Muscle of back (tissue), 11 donors: ENCODE results near the gene ISG15. TPM values are rescaled to one million over a fixed set of nuclear protein-coding genes. Genes with fewer than 3 reads are reported as not detected.
"Not testable (repeated sequence)": the region's sequence is repeated elsewhere in the genome, so short reads cannot be mapped to it uniquely, and the experiment has no call there.

Experiments used
- DNase-seq, 3 donors: peaks; one replicate each; pipeline versions ENCODE4 v3.0.0 to v3.0.0-alpha.2; 2013
- polyA plus RNA-seq, 10 donors: library from polyadenylated mRNA; unstranded; fragments of 120-200 nt; gene quantifications; one replicate each; pipeline ENCODE4 v1.2.1, GENCODE V29; 2013; ENCODE audit not compliant: insufficient read length in 10 of 10

Gene ISG15
- polyA plus RNA-seq, 10 donors: 5.5 to 11.3 (median 7.9) TPM

DNA sequence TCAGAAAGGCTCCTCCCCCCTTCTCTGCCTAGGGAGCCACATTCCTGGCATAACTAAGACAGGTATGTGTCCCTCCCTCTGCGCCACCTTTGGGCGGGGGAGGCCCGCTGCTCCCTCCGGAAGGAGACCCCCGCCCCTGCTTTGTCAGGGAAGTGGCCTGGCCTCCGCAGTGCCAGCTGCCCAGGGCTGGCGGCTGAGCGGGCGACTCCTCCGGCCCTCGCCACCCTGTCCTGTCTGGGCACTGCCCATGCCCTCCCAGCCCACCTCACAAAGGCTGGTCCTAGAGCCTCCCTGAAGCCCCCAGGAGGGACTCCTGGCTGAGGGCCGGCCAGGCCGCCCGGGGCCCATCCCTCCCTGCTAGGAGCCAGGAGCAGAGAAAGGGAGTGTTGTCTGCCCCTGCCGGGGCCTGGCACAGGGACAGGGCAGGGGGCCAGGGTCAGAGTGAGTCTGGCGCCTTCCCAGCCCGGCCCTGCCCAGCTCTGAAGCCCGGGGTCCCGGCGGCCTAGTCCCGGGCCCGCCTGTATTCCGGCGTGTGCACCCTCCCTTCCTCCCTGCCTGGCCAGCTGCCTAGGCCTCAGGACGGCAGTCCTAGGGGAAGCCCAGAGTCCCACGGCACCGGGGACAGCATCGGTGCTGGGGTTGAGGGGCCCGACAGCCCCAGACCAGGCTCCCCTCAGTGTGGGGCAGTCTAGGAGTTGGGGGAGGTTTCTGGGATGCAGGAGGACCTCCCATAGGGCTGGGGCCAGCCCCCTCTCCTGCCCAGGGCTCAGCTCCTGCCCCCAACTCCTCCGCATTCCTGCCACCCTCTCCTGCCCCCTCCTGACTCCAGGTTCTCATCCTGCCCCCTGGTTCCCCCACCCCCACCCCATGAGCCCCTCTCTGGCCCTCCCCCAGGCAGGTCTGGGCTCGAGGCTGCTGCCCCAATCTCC lies 11.7 kb downstream of the ISG15 start:
- DNase-seq: no peak

DNA sequence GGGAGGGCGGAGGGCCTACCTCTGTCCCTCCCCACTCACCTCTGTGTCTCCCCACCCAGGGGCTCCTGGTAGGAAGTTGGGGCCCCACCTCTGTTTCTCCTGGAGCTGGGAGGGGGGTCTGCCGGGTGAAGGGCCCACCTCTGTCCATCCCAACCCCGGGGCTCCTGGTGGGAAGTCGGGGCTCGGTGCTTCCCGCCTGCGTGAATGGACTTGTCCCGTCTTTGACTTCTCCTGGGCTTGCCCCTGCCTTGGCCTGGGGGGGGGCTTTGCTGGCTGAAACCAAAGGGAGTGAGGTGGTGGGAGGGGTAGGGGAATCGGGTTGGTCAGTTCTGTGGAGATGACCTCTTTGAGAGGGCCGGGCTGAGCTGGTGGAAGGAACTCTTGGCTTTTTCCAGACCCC lies 12.4 kb downstream of the ISG15 start:
- no peak for DNase-seq

DNA sequence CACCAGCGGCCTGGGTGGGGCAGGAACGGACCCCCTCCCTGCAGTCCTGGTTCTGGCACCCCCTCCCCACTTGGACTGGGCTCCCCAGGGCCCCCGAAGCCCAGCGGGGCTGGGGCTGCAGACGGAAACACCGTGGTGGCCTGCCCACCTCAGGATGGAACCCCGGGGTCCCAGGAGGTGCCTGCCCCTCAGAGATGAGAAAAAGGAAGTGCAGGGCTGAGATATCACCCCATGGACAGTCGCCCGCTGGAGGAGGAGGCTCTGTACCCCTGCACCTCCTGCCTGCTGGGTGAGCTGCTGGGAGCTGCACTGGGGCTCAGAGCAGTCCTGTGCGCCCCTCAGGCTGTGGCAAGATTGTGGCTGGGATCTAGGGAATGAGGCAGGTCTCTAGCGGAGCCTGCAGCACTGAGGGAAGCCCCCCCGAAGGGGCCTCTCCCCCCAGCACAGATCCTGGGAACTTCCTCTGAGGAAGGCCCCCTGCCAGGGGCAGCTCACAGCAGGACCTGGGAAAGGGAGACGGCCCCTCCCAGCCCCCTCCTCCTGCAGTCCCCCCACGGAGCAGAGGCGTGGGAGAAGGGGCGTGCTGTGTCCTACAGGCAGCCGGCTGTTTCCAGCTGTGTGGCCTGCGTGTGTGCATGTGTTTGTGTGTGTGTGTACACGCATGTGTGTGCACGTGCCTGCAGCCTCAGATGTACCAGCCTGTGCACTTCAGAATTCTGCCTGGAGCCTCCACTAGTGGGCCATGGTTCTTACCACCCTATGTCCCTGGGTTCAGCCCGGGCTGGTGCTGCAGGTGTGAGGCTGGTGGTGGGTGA lies 13.5 kb downstream of the ISG15 start:
- DNase-seq: no peak

DNA sequence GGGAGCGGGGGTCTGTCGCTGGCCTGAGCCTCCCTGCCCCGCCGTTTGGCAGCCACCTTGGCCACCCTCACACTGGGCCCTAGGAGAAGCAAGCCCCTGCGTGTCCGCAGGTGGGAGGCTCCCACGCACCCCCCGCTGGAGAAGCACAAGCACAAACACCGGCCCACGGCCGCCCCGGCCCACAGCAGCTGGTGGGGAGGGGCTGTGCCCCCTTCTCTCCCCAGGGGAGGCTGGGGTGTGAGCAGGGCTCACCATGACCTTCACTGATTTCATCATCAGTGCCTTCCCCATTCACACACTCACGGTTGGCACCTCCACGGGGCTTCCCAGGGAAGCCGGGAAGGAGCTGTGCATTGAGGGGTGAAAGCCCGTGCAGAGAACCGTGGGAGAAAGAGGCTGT lies 14.5 kb downstream of the ISG15 start:
- DNase-seq: no peak

DNA sequence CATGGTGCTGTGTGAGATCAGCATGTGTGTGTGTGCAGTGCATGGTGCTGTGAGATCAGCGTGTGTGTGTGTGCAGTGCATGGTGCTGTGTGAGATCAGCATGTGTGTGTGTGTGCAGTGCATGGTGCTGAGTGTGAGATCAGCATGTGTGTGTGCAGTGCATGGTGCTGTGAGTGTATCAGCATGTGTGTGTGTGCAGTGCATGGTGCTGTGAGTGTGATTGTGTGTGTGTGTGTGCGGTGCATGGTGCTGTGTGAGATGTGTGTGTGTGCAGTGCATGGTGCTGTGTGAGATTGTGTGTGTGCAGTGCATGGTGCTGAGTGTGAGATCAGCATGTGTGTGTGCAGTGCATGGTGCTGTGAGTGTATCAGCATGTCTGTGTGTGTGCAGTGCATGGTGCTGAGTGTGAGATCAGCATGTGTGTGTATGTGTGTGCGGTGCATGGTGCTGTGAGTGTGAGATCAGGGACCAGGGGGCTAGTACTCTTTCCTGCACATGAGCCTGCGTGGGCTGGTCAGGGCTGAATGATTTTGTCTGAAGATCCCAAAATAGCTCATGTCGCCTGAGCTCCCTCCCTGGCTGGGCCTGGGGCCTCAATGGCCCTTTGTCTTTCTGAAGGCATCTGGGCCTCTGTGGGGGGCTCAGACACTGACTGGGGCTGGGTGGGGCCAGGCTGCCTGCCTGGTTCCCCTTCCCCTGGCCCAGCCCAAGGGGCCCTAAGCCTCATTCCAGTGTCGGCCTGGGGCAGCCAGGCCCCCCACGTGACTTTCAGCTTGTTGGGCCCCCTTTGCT lies 17.8 kb downstream of the ISG15 start:
- not testable (repeated sequence) for DNase-seq

DNA sequence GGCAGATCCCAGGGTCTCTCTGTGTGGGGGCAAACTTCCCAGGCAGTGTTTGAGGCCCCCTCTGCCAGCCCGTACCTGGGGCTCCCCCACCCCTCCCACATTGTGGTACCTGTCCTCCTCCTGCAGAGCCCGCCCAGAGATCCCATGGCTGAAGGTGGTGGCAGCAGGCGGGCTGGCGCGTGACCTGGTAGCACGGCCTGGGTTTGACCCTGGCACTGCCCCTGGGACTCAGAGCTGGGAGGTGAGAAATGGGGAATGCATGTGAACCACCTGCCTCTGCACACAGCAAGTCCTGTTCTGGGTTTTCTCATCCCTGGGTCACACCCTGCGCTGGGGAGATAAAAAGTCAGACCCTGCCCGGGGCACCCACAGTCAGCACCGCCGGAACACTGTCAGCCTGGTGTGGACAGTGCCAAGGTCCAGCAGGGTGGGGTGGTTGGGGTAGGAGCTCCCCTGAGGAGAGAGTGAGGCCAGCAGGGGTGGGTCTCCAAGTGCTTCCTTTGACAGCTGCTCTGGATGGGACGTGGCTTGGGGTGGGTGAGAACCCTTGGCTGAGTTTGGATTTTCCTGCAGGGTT lies 18.4 kb downstream of the ISG15 start:
- DNase-seq: no peak

DNA sequence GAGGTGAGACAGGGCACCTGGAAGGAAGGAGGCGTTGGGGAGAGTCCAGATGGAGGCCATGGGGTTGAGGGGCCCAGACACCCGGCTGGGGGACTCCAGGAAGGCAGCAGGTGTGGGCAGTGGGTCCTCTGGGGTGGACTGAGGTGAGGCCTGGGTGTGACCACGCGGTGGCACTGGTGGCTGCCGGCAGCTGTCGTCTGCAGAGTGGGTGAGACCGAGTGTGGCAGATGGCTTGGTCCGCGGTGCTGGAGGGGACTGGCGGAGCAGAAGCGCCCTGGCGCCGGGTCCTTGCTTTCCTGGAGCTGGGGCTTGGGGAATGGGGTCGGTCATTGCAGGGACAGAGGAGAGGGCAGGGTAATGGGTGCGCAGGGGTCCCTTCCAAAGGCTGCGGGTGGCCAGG lies 19.1 kb downstream of the ISG15 start:
- no peak for DNase-seq

DNA sequence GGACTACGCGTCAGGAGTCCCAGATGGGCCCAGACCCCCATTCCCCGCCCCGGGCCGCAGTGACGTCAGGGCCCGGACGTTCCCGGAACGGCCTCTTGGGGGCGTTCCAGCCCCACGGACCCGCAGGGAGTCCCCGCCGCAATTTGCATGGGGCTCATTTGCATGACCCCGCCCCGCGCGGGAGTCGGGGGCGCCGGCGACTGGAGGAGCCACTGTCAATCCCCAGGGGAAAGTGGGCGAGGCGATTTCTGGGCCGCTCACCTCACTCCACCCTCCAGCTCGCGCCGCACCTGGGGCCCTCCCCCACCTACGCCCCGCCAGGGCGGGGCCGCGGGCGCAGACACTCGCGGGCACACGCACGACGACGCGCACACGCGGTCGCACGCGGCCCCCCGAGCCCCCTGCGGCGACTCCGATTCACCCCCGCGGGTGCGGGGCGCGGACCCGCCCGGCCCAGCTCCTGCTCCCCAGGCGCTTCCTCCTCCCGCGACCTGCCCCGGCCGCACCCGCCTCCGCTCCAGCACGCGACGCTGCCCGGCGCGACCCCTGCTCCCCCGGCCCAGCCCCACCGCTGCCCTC lies 19.8 kb downstream of the ISG15 start:
- peak; percentile 57 to 83 (median 71) for DNase-seq

DNA sequence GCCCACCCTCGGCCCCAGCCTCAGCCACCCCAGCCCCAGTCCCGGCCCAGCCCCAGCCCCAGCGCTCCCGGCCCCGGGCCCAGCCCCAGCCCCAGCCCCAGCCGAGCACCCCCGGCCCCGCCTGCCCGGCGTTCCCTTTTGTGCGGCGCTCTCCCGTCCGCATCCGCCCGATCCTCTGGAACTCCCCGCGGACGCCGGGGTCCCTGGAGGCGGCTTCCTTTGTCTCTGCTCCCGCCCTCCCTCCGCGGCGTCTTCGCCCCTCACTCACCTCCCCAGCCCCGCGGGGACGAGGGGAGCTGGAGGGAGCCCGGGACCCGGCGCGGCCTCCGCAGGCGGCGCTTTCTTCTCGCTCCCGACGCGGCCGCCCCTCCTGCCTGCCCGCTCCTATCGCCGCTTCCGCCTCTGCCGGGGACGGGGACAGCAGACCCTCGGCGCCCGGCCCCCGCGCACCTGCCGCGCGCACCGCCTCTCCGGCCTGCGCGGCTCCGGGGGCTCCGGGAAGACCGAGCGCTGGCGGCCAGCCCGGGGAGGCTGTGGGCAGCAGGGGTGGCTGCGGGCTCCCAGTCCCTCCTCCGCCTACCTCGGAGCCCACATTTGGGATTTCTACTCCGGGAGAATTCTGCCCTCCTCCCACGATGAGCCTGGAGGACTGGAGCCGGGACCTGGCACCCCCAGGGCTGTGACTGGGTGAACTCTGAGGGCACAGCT lies 20.6 kb downstream of the ISG15 start:
- DNase-seq: no peak

DNA sequence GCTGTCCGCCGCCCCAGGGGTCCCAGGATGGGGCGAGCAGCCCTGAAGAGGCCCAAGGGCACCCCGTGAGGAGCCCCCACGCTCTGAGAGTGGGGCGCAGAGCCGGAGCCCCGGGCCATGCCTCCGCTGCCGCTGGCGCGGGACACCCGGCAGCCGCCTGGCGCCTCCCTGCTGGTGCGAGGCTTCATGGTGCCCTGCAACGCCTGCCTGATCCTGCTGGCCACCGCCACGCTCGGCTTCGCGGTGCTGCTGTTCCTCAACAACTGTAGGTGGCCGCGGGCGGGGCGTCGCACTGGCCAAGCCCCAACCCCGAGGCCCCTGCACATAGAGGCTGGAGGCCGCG lies 21.1 kb downstream of the ISG15 start:
- DNase-seq: no peak

DNA sequence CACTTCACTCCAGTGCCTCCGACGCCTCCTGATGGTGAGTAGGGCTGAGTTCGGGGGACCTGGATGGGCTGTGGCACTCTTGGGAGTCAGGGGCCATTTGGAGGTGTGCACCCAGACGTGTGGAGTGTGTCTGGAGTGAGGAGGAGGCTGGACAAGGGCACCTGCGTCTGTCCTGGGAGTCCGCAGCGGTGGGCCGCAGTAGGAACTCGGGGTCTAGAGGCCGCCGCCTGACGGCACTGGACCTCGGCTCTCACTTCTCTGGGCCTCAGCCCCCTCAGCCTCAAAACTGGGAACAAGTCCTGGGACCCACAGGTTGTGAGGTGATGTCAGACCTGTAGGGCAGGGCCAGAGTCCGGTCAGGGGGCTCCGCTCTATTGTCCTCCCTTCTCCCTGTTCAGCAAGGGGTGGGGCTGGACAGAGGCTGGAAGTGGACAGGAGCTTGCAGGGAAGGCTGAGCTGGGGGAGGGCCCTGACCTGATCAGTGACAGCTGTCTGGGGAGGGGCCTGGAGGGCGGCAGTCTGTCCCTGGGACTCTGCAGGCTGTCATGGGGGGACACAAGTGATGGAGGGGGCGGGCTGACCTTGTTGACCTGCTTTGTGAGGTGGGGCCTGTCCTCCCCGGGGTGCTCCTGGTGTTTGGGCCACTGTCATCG lies 22.1 kb downstream of the ISG15 start:
- no peak for DNase-seq

DNA sequence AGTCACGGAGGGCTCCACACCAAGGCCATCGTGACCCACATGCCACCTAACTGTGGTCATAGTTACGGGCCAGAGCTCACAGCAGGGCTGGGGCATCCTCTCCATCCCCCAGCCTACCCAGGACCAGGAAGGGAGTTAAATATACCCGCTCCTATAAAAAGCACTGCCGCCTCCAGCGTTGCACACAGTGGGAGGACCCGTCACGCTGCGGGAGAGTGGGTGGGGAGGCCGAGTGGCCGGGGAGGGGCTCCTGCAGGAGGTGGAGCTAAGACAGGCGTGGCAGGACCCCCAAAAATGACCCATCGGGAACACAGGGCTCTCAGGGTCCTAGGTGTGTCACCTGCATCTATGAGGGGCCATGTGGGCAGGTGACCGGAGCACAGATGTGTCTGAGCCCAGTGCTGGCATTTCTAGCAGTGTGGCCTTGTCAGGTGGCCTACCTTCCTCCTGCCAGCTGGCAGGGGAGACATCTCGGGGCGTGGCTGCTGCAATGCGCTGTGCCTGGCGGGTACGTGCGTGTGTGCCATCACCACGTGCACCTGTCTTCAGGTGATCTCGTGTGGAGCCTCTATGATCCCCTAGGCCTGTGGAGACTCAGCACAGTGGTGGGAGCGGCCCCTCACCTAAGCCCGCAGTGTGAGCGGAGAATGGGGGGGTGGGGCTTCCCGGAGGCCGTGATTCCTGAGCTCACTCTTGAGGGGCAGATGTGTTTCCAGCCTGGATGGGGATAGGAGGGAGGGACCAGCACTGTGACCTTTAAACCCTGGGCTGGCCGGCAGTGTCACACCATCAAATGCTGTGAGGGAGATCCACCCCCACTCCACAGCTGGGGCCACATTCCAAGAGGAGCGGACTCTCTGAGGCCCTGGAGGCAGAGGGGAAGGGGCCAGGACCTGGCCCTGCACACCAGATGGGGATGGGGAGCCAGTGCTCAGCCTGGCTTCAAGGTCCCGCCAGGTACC lies 24.4 kb downstream of the ISG15 start:
- no peak for DNase-seq

DNA sequence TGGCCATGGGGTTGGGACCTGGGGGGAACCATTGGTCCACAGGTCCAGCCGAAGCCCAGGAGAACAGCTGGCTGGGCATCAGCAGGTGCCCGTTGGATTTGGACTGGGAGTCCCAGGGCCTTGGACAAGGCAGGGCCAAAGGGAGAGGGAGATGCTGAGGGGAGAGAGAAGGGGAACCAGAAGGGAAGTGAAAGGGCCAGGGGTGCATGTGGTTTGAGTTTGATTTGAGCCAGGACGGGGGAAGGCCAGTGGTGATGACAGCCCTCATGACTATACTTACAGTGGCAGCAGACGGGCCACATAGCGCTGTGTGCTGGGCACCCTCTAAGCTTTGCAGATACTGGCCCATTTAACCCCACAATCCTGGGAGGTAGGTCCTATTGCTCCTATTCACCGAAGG lies 25.4 kb downstream of the ISG15 start:
- DNase-seq: no peak

DNA sequence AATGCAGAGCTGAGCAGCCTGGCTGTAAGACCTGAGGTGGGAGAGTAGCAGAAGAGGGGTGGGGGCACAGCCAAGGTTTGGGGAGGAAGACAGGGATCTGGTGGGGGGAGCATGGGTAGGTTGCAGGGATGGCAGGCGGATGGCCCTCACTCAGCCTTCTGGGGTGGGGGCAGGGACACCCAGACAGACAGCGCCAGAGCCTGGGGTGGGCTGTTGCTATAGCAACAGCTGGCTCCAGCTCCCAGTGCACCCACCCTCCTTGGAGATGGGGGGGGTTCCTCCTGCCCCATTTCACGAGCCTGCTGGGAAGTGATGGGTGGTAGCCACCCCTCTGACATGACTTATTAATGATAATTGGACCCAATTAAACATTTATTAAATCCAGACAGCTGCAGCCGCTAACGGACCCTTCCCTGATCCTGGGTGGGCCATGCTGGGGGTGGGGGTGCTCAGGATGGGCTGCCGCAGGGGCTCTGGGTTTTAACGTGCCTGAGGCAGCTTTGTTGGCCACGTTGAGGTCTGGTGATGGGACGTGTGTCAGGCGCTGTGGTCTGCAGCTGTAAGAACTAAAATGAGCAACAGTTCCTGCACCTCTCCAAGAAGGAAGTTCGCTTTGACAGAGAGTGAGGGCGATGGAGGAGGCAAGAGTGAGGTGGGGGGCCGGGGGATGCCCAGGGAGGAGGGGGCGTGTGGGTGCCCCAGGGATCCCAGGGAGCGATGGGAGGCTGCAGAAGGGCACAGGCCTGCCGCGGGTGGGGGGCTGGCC lies 26.0 kb downstream of the ISG15 start:
- no peak for DNase-seq

DNA sequence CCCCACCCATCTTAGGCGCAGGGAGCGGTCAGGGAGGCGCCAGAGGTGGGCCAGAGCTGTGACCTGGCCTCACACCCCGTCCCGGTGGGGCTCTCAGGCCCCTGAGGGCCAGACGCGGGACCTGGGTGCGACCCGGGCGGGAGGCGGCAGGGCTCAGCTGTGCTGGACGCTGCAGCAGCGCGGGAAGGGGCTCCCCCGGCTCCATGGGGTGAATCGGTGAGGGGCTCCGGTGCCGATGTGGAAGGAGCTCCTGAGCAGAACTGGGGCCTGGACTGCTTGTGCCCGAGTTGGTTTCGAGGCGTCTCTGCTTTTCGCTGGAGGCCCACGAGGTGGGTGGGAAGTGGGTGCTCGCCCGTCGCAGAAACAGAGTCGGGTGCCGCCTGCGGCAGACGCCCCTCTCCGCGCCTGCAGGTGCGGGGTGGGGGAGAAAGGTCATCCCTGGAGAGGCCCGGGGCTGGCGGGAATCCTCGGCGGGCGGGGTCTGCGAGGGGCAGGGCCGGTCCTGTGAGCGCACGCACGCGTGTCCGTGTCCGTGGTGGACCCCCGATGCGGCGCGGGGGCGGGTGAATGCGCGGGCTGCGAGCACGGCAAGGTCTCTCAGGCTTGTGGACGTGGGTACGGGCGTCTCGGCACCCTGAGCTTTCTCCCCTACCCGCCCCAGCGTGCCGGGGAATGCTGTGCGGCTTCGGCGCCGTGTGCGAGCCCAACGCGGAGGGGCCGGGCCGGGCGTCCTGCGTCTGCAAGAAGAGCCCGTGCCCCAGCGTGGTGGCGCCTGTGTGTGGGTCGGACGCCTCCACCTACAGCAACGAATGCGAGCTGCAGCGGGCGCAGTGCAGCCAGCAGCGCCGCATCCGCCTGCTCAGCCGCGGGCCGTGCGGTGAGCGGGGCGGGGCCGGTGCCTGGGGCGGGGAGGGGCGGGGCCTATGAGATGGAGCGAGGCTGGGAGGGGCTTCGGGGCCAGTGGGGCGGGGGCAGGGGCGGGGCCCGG lies 27.0 kb downstream of the ISG15 start:
- DNase-seq: peak; percentile 59 to 81 (median 69)

DNA sequence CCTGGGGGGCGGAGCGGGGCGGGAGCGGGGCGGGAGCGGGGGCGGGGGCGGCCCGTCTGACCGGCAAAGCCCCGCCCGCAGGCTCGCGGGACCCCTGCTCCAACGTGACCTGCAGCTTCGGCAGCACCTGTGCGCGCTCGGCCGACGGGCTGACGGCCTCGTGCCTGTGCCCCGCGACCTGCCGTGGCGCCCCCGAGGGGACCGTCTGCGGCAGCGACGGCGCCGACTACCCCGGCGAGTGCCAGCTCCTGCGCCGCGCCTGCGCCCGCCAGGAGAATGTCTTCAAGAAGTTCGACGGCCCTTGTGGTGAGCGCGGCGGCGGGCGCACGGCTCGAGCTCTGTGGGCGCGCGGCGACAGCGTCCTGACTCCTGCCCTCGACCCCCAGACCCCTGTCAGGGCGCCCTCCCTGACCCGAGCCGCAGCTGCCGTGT lies 27.8 kb downstream of the ISG15 start:
- no peak for DNase-seq

DNA sequence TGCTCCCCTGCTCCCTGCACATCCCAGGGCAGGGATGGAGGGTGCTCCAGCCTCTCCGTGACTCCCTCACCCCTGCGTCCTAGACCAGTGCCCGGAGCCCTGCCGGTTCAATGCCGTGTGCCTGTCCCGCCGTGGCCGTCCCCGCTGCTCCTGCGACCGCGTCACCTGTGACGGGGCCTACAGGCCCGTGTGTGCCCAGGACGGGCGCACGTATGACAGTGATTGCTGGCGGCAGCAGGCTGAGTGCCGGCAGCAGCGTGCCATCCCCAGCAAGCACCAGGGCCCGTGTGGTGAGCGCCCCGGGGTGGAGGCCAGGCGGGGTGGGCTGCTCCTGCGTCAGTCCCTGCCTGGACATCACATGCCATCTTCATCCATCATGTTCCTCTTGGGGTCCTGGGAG lies 28.6 kb downstream of the ISG15 start:
- no peak for DNase-seq
